HG03442 (cell line): ENCODE data around the gene DUOX1.

Experiments used
- ATAC-seq: cut with Tn5 transposase; IDR thresholded peaks from one replicate; pipeline ENCODE4 v1.9.1; 2021; ENCODE audit warnings: mild to moderate bottlenecking, moderate library complexity; ENCODE audit not compliant: unreplicated experiment

Gene DUOX1

DNA sequence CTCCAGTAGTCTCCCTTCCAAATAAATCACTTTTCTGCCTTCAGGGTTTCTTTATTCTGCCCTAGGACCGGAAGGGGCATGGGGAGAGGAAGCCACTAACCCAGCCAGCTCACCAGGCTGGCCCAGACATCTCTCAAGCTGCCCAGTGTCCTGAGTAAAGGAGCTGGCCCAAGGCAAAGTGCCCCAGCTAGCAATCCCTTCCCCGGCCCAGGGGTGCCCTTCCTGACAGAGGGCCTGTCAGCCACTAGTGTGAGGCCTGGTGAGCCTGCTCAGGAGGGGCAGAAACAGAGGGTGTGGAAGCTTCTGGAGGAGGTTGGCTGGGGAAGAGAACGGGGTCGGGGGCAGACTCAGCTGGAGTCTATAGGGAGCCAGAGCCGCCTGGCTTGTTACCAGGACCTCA, 35.7 kb downstream of the DUOX1 start:
- no peak for ATAC-seq

DNA sequence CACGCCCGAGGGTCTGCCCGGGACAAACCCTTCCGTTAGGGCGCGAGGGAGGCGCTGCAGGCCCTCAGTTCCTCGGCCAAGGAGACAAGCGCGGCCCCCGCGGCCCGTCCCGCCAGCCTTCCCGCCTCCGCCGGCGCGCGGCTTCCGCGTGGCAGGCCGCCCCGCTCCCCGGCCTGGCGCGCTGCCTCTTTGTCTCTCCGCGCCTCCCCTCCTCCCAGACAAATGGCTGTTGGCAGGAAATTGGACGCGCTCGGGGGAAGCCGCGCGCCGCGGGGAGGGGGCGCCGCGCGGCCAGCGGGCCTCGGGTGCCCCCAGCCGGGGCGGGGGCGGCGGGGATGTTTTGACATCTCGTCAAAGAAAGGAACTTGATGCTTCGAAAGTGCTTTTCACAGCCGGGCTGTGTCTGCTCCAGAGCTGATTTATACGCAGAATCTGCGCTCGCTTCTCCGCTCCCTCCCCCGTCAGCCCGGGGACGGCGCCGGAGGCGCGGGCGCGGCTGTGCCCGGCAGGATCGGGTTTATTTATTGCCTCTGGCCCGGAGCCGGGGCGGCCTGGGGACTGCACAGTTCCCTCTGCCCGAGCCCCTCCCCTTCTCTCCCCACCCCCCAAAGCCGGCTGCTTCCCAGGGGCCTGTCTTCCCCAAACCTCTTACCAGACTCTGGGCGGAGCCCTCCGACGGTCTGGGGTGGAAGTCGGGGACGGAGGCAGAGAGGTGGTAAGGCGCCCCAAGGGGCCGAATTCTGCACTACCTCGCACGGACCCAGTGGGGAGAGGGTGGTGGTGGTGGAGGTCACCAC, 37.2 kb downstream of the DUOX1 start:
- ATAC-seq: peak; percentile 88

DNA sequence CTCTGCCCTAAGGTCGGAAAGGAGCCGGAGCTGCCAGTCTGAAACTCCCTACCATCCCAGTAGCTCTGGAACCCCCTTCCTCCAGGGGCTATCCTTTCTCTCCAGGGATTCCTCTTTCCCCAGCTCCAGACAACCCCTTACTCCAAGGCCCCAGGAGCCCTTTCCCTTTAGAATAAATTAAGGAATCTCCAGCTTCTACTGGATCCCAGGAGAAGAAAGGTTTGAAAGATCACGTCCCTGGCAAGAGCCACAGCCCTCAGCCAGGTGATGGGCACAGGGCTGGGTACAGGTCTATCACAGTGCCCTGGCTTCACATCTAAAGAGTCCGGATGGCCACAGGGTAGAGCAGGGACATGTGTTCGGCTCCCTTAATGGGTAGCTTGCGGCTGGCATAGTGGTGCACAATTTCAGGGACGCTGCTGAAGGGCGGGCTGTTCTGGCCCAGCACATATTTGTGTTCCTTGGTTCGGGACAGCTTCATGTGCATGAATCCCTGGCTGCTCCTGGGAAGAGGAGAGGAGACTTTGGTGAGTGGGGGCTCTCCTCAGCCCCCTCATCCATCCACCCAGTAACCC, 37.9 kb downstream of the DUOX1 start:
- no peak for ATAC-seq

DNA sequence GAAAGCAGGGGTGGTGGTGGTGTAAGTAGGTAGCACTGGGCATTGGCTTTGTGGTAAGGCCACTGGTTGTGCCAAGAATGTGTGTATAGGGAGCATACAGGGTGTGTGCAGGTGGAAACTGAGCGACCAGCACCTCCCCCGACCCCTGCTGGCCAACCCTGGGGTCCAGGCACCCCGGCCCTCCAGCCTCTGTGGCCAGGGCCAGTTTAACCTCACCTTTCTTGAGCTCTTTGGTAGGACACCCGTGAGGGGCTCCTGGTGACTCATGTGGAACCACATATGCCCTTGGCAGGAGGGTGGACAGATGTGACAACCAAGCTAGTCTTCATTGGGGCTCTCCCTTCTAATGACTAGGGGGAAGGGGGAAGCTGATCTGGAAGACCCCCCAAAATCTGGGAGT, 38.5 kb downstream of the DUOX1 start:
- ATAC-seq: no peak

DNA sequence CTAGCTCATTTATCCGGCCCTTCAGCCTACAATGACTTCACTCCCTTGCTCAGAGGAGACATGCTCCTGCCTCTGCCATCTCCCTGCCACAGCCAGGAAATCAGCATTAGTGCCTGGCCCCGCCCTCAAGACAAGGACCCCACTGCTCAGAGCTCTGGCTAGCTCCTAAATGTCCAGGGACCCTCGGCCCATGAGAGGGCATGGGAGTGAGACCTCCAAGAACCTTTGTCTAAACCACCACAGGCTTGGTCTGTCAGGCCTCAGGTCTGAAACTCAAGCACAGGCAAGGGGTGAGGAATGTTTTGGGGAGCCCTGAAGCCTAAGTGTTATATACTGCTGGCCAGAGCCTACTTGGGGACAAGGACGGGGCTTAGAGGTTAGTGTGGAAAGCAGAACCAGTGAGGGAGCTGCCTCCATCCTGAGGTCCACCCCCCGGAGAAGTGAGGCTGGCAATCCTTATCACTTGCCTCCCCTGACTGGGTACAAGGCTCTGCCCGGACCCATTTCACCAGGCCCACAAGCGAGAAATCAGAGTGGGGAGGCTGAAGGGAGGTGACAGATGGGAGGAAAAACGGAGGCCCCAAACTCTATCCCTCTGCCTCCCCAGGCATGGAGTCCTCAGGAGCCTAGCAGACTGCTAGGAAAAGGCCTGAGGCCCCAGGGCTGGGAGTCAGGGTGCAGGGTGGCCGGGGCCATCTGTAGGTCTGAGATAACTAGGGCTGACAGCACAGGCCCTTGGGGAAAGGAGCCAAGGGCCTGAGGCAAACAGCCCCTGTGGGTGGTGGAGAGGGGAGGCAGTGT, 39.2 kb downstream of the DUOX1 start:
- ATAC-seq: no peak

DNA sequence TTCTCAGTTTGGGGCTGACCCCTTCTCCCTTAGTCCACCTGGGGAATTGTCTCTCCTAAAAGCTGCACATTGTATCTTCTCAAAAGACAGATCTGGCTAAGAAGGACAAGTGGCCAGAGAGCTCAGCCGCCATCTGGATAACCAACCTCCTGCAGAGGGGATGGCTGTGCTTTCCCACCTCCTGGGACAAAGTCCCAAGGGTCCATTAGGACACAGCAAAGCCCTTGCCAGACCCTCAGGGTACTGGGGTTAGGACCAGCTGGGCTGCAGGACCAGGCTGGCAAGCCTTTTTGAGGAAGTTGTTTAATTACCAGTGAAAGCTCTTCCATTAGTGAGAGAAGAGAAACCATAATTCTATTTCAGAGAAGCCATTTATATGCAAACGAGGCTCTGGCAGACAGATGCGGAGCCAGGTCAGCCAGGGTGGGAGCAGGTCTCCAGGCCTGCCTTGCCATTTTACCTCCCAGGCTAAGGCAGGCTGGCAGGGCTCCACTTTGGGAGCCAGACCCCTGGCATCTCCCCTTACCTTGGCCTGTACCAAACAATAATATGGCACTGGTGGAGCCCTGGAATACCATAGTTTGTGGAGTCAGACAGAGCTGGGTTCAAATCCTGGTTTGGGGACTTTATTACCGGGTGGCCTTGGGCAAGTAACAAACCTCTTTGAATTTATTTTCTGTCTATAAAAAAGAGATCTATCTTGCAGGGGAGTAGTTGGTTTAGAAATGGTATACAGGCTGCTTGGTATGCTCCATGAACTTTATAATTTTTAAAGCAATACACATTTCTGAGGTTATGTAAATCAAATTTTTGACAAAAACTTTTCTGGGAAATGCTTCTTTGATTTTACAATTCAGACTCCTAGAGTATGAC, 40.0 kb downstream of the DUOX1 start:
- ATAC-seq: no peak

DNA sequence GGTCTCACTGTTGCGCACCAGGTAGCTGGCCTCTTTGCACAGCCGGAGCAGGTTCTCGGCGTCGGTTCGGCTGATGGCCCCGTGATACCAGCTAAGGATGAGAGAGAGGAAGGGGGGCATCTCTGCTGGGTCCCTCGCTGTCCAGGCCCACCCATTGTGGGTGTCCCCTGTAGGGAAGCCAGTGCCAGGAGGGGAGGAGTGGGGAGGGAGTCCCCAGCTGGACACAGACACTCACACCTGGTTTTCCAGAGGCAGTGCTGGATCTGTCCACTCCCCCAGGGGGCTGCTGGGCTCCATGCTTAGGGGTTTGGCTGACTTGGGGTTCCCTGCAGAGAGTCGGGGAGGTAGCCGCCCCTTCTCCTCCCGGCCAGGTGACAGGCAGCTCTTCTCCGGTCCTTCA, 42.1 kb downstream of the DUOX1 start:
- no peak for ATAC-seq

DNA sequence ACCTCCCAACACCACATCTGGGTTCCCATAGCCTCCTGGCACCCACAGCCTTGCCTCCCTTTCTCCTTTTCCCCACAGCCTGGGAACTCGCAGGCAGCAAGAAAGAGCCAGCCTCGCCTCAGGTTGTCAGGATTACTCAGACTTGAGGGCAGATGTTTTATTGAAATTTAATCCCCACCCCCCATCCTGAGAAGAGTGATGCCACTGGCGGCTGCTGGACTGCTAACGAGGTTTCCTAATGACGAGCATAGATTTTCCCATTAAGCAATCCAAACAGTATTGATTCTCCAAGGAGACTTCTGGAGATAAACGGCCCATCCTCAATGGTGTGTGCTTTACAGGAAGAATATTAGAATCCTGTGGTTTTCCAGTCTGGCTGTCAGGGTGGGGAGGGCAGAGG, 44.3 kb downstream of the DUOX1 start:
- no peak for ATAC-seq

DNA sequence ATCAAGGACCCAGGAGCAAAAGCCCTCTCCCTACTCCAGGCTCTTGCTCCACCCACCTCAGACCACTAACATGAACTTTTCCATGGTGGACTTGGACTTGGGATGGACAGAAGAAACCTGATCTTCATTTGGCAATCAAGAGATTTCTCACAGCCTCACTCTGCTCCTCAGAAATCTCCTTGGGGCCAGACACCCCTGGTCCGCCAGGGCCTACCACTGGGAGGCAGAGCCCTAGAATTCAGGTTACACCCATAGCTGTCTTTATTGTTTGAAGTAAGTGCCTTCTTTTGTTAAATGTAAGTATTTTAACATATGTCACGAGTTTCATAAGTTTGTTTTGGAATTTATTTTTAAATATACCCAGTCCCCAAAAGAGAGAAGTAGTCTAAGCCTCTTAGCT, 44.8 kb downstream of the DUOX1 start:
- no peak for ATAC-seq

DNA sequence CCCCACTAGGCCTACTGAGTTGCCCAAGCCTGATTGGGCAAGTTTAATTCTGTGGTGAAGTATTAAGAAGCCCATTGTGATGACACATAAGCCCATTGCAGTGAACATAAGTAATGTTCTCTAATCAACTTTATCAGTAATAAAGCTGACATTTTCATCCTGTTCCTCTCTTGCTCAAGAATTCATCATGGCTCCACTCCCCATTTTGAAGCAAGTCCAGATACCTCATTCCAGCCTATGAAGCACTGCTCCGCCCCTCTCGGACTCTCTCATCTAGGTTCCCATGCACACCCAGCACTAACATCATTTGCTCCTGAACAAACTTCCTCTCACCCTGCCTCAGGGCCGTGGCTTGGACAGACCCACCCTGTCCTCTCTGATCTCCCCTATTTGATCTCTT, 47.5 kb downstream of the DUOX1 start:
- ATAC-seq: no peak

DNA sequence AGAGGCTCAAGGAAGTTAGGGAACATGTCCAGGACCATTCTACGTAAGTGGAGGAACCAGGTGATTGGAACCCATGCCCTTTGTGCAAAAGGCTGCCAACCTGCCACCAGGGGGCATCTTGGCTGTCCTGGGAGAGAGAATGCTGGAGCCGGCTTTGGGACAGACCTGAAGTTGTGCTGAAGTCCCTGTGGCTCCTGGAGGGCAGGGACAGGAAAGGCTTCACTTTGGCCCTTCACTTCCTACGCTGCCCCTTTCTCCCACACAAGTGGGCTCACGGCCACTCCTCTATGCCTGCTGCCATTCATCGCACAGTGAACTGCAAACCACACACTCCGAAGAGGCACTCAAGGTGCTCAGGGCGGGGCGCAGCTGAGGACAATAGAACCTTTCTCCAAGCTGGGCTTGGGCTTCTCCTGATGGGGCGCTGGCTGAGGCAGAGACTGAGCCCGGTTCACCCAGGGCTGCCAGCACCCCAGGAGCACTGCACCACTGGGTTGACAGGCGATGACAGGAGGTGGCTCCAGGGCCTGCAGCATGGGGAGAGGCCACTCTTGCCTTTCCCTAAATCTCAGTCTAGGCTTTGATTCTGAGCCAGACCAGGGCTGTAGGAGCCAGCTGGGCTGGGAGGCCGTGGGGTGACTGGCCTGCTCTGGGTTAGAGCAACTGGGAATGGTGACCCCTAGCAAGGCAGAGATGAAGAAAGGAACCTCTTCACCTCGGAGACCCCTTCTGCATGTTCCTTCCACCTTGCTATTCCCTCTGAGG, 49.6 kb downstream of the DUOX1 start:
- ATAC-seq: no peak

DNA sequence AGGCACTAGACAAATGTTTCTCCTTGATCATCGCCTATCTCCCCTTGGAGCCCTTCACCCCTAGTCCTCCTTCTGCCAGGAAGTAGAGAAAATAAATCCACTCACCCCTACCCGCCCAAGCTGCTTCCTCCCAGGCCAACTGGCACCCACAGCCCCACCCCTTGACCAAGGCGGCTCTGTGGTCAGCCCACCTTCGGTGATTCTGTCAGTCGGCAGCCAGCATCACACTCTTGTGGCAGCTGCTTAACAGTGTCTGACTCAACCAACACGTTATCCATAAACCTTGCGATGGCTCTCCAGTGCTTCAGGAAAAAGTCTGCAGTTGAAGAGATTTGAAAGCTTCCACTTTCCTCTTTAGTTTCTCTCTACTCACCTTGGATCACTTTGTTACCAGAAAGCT, 50.4 kb downstream of the DUOX1 start:
- ATAC-seq: no peak

DNA sequence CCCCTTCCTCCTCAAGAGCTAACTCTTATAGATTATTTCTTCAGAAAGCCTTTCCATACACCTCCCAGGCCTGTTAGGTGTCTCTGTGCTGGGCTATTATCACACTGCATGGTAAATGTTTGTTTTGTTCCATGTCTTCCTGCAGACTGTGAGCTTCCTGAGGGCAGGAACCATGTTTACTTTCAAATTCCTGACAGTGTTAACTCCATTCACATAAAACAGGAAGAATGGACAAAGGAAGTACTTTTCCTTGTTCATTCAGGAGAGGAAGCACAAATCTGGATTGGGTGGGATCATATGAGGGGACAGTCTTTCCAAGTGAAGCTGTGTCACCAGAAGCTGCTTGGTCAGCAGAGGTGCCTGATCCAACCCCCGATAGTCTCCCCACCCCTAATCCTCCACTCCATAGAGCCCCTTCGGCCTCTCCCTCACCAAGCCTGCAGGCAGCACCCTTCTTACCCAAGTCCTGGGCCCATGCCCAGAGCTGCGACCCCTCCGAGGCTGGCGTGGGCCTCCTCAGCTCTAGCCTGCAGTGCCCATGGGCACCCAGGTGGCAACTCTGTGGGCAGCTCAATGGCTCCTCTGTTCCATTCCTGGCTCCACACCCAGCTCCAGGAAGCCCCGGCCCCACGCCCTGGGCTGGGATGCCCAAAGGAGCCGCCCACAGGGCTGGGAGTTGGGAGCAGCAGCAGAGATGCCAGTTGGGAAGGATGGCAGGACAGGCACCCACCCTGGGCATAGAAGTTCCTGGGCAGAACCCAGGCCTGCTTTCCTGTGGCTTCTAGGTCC, 51.0 kb downstream of the DUOX1 start:
- ATAC-seq: no peak

DNA sequence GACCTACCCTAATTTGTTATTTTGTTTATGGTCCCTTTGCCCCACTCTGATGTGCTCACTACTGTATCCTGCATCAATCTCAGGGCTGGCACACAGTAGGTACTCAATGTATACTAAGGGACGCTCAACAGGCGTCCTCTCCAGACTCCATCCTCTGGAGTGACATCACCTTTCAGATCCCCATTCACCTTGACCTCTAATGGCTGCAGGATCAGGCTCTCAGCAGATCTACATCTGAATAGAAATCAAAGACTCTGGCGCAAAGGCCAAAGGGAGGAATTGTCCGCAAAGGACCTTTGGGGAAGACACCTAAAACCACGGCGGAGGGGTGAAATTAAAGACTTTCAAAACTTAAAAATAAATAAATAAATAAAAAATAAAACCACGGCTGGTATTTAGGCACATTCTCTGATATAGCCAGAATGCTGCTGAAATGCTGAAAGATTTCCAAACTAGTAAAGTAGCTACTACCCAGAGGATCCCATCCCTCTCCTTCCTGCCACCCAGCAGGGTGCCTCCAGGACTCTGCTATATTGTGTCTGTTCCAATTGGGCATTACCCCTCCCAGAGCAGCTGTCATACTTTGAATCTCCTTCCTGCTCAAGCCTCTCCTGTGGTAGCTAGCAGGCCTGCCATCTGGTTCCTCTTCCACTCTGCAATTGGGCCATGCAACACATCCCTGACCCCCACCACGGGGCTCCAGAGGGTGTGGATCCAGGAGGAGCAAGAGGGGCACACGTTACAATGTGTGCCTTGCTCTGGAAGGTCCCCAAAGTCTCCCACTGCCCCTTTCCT, 51.9 kb downstream of the DUOX1 start:
- ATAC-seq: no peak

DNA sequence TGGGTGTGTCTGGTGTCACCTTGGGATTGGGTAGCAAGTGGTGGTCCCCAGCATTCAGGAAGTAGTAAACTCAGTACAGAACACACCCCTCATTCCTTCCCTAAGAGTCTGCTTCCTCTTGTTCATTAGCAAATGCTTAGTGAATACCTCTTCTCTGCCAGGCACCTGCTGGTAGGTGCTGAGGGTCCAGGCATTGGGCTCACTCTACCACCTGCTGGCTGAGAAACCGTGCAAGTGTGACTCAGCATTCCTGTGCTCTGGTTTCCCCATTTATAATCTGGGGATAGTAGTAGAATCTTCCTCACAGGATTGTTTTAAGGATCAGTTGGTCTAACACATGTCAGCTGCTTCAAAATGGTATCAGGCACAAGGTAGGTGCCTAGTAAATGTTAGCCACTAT, 53.2 kb downstream of the DUOX1 start:
- no peak for ATAC-seq

DNA sequence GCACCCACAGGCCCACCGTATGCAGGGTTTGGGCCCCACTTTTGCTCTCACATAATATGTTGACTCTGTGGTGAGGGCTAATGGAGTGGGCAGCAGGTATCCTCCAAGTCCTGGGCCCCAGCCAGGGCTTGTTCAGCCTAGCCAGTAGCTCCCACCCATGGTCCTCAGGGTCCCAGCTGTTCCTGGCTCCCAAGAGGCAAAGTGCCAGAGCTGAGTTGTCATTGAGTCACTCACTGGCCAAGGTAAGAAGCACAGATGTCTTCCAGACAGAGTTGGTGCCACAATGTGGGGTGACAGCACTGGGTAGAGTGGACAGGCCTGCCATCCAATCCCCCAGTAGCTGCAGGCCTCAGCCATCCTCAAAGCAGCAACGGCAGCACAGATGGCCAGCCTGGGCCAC, 53.7 kb downstream of the DUOX1 start:
- no peak for ATAC-seq

DNA sequence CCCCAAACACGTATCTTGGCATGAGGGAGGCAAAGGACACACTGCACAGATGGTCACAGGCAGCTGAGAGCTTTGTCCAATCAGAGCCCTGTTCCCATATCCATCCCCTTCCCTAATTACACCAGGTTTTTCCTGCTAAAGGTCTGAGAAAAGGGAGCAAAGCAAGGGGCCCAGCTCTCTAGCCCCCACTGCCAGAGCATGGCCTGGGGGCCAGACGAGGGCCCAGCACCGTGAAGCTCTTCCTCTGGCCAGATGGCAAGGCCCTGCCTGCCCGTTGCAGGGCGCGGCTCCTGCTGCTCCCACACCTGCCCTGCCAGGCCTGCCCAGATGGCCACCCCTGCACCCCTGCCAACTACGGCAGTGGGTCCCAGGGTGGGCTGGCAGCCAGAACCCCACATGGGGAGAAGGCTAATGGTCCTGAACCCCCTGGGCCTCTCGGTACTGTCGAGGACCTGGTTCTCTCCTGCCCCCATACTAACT, 54.8 kb downstream of the DUOX1 start:
- ATAC-seq: no peak

DNA sequence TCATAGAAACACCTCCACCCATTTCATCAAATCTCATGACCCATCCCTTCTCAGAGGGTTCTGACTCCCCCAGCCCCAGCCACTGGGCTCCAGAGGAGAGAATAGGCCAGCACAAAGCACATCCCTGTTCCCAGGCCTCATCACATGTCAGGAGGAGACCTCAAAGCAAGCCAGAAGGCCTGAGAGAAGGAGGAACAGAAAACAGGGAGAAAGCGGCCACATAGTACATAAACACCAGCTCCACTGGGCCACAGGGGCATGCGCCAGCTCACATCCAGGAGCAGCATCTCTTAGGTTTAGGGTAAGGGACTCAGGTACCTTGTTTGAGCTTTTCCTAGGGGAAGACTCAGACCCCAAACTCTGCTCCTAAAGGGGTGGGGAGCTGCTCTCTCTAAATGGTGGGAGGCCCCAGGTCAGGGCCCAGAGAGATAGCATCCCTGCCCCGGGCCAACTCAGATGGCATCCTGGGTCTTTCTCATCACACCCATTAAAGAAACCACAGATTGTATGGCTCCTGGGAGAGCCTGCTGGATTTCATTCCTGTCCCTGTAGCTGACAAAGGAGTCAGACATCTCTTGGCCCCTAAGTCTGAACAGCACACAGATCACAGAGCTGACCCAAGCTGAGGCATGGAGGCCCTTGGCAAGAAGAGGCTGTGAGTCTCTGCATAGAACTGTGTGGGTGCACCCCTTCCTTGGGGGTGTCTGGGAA, 55.4 kb downstream of the DUOX1 start:
- ATAC-seq: no peak
